Transverse colon (tissue), 4 donors: ENCODE data around the gene PKD2L2.

Experiments
- CTCF ChIP-seq, 5 experiments: fragments of 200-600 bp in 3 of 5; fragments of 450-650 bp in 2 of 5; sonication (generic) in 3 of 5; IDR thresholded peaks; 1 replicate in 2 of 5; 2 replicates in 3 of 5; pipeline ENCODE4 v1.5.1; 2016 to 2017; ENCODE audit warnings: antibody characterized with exemption in 5 of 5, inconsistent platforms in 3 of 5, mild to moderate bottlenecking in 2 of 5, moderate library complexity in 1 of 5
- POLR2A ChIP-seq: fragments of 450-650 bp; IDR thresholded peaks from one replicate; pipeline ENCODE4 v1.6.1; 2016; ENCODE audit warnings: antibody characterized with exemption, mild to moderate bottlenecking, moderate library complexity
- POLR2AphosphoS5 ChIP-seq, 3 donors: sonication (generic); formaldehyde crosslinking; IDR thresholded peaks; one replicate each; pipeline ENCODE4 v1.6.1; 2016; ENCODE audit warnings: antibody characterized with exemption in 3 of 3

GRCh38 chr5:137902408-137903133, 13.3 kb downstream of the PKD2L2 start:
- no peak for TF ChIP-seq POLR2AphosphoS5 (IDR thresholded peaks at IDR 0.05)
- no peak for TF ChIP-seq POLR2A
- no peak for TF ChIP-seq CTCF (IDR thresholded peaks at IDR 0.05)
